GM12872 (cell line): ENCODE data around the gene ZSWIM3.

Experiments used
- TF ChIP-seq, protein P1 (sequence below): IDR thresholded peaks from 3 replicates; pipeline ENCODE4 v1.5.1; 2011; ENCODE audit warnings: low read depth, mild to moderate bottlenecking, low read length, moderate library complexity; ENCODE audit not compliant: insufficient read depth

Gene ZSWIM3

DNA sequence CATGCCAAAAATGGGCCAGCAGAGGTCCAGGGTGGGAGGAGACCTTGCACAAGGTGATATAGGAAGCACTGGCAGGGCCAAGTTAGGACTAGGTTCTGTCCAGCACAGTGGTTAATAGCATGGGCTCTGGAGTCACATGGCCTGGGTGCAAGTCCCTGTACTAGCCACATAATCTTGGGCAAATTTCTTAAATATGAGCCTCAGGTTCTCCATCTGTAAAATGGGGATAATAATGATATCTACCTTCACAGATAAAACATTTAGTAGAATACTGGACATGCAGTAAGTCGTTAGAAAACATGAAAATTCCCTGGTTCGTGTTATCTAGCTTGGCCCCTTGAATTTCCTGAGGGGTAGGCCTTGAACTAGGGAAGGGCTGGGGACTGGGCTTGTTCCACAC lies 39.9 kb downstream of the ZSWIM3 start:
- TF ChIP-seq, protein P1, sequence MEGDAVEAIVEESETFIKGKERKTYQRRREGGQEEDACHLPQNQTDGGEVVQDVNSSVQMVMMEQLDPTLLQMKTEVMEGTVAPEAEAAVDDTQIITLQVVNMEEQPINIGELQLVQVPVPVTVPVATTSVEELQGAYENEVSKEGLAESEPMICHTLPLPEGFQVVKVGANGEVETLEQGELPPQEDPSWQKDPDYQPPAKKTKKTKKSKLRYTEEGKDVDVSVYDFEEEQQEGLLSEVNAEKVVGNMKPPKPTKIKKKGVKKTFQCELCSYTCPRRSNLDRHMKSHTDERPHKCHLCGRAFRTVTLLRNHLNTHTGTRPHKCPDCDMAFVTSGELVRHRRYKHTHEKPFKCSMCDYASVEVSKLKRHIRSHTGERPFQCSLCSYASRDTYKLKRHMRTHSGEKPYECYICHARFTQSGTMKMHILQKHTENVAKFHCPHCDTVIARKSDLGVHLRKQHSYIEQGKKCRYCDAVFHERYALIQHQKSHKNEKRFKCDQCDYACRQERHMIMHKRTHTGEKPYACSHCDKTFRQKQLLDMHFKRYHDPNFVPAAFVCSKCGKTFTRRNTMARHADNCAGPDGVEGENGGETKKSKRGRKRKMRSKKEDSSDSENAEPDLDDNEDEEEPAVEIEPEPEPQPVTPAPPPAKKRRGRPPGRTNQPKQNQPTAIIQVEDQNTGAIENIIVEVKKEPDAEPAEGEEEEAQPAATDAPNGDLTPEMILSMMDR: no peak

DNA sequence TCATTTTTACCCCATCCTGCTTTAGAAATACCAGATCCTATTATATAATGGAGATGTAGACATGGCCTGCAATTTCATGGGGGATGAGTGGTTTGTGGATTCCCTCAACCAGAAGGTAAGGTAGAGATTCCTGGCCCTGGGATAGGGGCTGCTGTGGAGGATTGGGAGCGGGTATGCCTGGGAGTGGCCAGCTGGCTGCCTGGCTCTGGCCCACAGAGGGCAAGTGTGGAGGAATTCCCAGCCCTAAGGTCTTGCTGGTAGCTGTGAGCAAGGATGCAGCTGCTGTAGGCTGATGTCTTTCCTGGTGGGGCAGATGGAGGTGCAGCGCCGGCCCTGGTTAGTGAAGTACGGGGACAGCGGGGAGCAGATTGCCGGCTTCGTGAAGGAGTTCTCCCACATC lies 40.3 kb downstream of the ZSWIM3 start:
- TF ChIP-seq, protein P1: no peak

DNA sequence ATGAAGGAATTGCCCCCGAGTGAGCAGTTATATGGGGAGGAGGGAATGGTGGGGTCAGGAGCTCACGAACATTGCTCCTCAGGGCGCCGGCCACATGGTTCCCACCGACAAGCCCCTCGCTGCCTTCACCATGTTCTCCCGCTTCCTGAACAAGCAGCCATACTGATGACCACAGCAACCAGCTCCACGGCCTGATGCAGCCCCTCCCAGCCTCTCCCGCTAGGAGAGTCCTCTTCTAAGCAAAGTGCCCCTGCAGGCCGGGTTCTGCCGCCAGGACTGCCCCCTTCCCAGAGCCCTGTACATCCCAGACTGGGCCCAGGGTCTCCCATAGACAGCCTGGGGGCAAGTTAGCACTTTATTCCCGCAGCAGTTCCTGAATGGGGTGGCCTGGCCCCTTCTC lies 40.9 kb downstream of the ZSWIM3 start:
- TF ChIP-seq, protein P1: no peak

DNA sequence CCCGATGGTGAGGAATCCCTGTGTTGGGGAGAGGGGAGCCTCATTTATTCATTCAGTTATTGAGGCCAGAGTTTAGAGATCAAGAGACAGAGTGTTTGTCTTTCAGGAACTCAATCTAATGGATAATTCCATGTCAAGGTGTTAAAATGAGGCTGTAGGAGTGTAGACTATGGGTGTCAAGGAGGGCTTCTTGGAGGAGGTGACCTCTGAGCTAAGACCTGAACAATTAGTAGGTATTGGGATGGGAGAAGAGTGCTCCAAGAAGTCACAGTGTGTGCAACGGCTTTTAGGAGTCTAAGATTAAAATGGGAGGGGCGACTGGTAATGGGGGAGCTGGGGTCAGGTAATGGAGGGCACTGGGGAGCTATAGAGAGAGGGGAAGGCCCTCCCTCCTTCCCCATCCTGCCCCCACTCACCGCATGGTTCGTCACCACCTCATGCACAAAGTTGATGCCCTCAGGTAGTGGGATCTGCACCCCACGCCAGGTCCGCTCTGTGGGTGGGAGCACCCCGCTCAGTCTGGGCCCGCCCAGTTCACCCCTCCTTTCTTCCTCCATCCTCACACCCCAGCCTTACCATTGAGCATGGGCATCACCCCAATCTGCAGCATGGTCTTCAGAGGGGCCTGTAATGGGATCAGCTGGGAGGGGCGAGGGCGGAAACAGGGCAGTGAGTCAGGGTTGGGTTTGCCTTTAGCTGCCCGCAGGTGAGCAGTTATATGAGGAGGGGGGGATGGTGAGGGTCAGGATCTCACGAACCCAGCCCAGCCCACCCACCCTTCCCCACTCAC lies 41.8 kb downstream of the ZSWIM3 start:
- TF ChIP-seq, protein P1: no peak

DNA sequence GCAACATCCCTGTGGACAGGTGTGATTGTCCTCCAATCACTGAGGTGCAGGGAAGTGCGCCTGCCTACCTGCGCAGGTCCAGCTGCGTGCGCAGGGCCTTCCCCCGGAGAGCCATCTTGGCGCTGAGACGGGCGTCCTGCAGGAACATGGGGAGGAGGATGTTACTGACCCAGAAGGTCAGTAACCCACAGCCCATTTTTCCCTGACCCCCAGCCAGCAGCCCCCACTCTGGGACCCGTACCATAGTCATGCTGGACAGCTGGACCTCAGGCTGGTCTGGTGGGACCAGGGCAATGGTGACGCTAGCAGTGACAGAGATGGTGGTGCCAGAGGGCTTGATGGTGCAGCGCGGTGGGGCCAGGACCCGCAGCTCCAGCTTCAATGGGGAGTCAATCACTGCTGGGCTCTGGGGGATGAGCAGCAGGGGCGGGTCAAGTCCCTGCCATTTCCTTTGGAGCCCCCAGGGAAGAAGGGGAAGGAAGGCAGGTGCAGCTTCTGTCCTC lies 44.8 kb downstream of the ZSWIM3 start:
- TF ChIP-seq, protein P1: no peak

DNA sequence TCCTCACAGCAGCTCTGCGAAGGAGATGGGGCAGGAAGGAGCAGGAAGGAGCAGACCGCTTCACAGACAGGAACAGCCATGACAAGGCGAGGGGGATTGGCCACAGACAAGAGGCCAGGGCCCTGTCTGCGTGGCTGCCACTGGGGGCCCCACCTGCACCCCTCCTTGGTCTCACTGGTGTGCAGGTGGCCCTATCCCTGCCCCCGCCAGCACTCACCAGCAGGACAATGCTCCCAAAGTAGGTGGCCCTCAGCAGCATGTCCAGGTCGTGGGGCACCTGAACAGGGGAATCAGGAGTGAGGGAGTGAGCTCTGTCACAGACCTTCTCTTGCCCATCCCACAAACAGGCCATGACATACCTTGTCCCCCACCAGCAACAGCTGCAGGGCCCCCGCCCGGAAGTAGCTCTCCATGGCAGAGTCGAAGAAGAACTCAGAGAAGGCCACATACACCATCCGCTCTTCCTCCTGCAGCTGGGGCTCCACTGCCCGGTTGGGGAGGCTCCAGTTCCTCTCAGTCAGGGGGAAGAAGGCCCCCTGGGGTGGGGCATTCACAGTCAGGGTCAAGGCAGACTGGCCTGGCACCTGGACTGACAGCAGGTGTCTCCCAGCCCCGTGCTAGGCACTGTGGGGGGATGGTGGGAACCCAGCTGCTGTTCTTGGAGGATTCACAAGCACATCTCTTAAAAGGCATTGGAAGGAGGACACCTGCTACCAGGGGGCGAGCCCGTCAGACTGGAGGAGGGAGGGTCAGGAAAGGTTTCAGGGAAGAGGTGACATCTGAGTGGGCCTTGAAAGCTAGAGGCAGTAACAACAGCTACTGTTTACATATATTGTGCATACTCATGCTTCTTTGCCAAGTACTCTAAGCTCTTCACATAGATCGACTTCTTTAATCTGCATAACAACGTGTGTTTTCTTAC lies 47.4 kb downstream of the ZSWIM3 start:
- TF ChIP-seq, protein P1: no peak

DNA sequence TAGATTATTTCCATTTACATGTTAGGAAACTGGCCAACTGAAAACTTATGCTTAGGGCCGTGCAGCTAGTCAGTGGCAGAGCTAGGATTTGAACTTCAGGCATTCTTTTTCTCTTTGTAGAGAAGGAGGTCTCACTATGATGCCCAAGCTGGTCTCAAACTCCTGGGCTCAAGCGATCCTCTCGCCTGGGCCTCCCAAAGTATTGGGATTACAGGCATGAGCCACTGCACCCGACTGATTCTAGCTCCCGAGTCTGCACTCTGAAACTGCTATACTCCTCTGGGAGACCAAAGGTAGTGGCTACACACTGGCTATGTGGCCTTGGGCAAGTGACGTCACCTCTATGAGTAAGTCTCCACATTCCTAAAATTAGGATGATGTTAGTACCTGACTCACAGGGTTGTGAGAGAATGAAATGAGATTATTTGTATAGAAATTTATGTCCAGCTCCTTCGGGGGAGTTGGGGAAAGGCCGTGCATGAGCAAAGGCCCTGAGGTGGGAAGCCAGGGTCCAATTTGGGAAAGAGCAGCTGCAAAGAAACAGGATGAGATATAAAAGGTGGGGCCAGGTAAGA lies 48.2 kb downstream of the ZSWIM3 start:
- TF ChIP-seq, protein P1: no peak
